Right atrium auricular region (tissue), 2 donors: Measurements from ENCODE around the gene SLC6A13. TPM values are rescaled to one million over a fixed set of nuclear protein-coding genes. Genes with fewer than 3 reads are reported as not detected.

ENCODE experiments used
- DNase-seq: peaks from one replicate; pipeline ENCODE4 v3.0.0-alpha.2; 2019; ENCODE audit warnings: low spot score
- H3K27ac ChIP-seq, 2 donors: fragments of 200-600 bp; sonication (generic); 1 replicate in 1 of 2; 2 replicates in 1 of 2; pipeline ENCODE4 v1.5.1; 2016 to 2019
- H3K27me3 ChIP-seq, 2 donors: fragments of 200-600 bp; sonication (generic); one replicate each; pipeline versions ENCODE4 v1.5.1 to v1.6.0; 2017 to 2019
- H3K36me3 ChIP-seq: fragments of 200-600 bp; sonication (generic); one replicate; pipeline ENCODE4 v1.5.1; 2016
- H3K4me1 ChIP-seq, 2 donors: fragments of 200-600 bp; sonication (generic); one replicate each; pipeline versions ENCODE4 v1.5.1 to v1.6.0; 2017 to 2019
- H3K4me3 ChIP-seq, 2 donors: fragments of 200-600 bp; sonication (generic); 1 replicate in 1 of 2; 2 replicates in 1 of 2; pipeline ENCODE4 v1.5.1; 2017 to 2019; ENCODE audit warnings: mild to moderate bottlenecking in 1 of 2, moderate library complexity in 1 of 2
- H3K9me3 ChIP-seq, 2 donors: fragments of 200-600 bp; sonication (generic); one replicate each; pipeline ENCODE4 v1.5.1; 2019
- total RNA-seq, 2 donors: library from RNA; depleted of rRNA; stranded (reverse); fragments of >200 nt; gene quantifications; one replicate each; pipeline ENCODE4 v1.1.0, GENCODE V29; 2016
- TF ChIP-seq, protein P1 (sequence below), 2 donors: fragments of 200-600 bp; sonication (generic); IDR thresholded peaks; one replicate each; pipeline ENCODE4 v1.5.1; 2019; ENCODE audit warnings: antibody characterized with exemption in 2 of 2

Gene SLC6A13
- total RNA-seq, 2 donors from 2014 or later, result 2.1 to 2.3 TPM

DNA sequence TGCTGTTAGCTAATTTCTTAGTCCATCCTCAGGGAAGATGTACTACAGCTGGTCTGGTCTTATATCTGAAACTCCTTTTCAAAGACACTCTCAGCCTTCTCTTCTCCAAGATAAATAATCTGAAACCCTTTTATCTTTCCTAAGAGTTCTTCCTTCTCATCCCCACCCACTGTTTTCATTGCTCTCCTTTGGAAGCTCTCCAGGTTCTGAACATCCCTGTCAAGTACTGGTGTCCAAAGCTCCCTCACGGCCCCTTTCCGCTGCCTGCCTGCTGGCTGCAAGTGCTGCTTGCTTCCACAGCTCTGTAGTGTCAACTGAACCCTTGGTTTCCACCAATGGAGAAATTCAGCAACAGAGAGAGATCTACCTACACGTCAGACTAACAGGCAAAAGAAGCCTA, 6.6 kb upstream of the SLC6A13 start:
- Histone ChIP-seq H3K4me1 (peaks cover 0 to 28% of the 10 kb centered on the region in 2 donors), H3K9me3 (no peaks in the 10 kb centered on the region), H3K27me3 (no peaks in the 10 kb centered on the region), H3K27ac (no peak overlapping the region), H3K4me3 (no peak overlapping the region), H3K36me3 (no peaks in the 10 kb centered on the region)
- no peak for DNase-seq
- TF ChIP-seq, protein P1, sequence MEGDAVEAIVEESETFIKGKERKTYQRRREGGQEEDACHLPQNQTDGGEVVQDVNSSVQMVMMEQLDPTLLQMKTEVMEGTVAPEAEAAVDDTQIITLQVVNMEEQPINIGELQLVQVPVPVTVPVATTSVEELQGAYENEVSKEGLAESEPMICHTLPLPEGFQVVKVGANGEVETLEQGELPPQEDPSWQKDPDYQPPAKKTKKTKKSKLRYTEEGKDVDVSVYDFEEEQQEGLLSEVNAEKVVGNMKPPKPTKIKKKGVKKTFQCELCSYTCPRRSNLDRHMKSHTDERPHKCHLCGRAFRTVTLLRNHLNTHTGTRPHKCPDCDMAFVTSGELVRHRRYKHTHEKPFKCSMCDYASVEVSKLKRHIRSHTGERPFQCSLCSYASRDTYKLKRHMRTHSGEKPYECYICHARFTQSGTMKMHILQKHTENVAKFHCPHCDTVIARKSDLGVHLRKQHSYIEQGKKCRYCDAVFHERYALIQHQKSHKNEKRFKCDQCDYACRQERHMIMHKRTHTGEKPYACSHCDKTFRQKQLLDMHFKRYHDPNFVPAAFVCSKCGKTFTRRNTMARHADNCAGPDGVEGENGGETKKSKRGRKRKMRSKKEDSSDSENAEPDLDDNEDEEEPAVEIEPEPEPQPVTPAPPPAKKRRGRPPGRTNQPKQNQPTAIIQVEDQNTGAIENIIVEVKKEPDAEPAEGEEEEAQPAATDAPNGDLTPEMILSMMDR (IDR thresholded peaks at IDR 0.05), result no peak

DNA sequence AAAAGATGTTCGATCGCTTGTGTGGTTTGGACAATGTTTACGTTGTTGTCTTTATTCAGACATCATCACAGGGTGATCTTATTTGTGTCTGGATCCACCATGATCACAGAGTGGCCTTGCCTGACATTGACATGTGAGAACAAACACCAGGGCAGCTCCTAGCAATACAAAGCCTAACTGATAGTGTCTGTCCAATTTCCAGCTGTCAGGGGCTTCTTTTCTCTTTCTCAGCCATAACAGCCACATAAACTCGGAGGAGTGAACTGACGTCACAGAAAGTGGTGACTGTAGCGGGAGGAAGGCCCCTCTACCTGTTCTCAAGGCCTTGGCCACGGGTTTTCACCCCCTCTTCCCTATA, 5.8 kb upstream of the SLC6A13 start:
- Histone ChIP-seq H3K4me1 (peaks cover 0 to 28% of the 10 kb centered on the region in 2 donors), H3K4me3 (no peak overlapping the region), H3K27me3 (no peaks in the 10 kb centered on the region), H3K36me3 (no peaks in the 10 kb centered on the region), H3K27ac (peak overlapping the region in 1 of 2 donors; percentile 24), H3K9me3 (no peaks in the 10 kb centered on the region)
- TF ChIP-seq, protein P1 (IDR thresholded peaks at IDR 0.05), result no peak
- no peak for DNase-seq

DNA sequence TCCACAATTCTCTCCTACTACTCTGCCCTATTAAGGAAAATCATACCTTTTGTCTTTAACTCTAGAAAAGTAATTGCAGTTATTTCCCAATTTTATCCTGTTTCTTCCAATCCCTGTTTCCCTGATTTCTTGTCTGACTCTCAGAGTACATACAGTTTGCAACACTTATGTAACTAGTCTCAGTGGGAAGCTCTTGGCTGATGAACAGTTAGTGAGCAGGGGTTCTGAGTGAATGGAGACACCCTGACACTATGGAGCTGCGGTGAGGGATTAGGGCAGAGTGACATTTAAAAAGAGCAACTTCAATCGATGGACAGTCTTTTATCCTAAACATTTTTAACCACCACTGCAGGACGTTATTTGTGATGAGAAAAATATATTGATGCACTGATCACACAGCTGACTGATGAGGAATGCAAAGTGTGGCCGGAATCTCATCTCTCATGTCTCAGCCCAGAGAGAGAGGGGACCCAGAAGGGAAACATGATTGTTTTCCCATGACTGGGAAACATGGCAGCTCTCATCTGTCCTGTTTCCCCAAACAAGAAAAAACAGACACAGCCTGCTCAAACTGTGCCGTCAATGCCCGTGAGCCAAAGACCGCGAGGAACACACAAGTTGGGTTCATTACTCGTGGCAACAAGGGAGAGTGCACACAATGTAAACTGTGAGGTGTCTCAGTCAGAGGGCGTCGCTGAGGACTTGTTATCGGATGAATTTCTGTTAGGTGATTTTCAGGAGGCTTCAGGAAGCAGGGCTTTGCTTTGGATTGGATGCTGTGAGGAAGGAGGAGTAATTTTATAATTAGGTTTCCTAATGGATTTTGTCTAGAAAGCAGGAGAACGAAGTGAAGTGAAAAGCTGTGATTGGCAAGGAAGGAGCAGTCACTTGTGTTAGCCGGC, 5.2 kb upstream of the SLC6A13 start:
- no peak for DNase-seq
- peaks cover 0 to 30% of the 10 kb centered on the region in 2 donors for H3K4me1 ChIP-seq
- H3K27ac ChIP-seq, result peak overlapping the region in 1 of 2 donors; percentile 24
- no peak overlapping the region for H3K4me3 ChIP-seq
- no peaks in the 10 kb centered on the region for H3K9me3 ChIP-seq
- no peaks in the 10 kb centered on the region for H3K36me3 ChIP-seq
- TF ChIP-seq, protein P1 (IDR thresholded peaks at IDR 0.05), result no peak
- H3K27me3 ChIP-seq, result no peaks in the 10 kb centered on the region

DNA sequence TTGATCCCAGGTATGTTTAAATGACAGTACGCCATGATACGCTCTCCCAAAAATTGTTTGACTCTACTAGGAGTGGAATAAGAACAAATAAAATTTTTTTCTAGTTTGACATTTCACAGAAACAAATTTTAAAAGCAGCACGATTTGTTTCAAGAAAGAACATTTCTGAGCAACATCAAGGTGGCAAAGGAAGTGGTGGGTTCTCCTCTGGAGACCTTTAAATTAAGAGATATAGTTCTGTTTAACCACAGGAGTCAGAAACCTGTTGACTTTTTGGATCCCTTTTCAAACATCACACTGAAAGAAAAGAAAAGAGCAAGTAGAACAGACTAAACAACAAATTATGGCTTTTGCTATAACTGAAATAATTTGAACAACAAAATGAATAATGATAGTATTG, 2.5 kb upstream of the SLC6A13 start:
- Histone ChIP-seq H3K27ac (no peak overlapping the region), H3K9me3 (no peaks in the 10 kb centered on the region), H3K27me3 (no peaks in the 10 kb centered on the region), H3K4me1 (peaks cover 0 to 33% of the 10 kb centered on the region in 2 donors), H3K36me3 (no peaks in the 10 kb centered on the region), H3K4me3 (no peak overlapping the region)
- DNase-seq, result no peak
- TF ChIP-seq, protein P1 (IDR thresholded peaks at IDR 0.05), result no peak

DNA sequence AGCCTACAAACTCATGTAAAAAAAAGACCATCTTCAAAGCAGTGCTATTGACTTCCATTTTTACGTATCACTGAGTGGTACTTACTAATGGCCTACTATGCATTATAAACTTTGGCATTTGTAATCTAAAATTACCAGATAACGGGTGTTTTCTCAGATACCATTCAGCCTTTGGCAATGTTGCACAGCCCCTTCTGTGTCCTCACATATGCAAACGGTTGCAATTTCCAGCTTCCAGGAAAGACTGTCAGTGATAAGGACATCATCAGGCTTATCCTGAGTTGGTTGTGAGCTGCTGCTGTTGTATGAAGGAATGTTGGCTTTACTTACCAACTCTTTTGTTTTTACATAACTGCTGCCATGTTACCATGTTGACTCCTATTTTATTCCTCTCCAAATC, 1.6 kb upstream of the SLC6A13 start:
- TF ChIP-seq, protein P1 (IDR thresholded peaks at IDR 0.05), result no peak
- Histone ChIP-seq H3K4me1 (peaks cover 0 to 28% of the 10 kb centered on the region in 2 donors), H3K27ac (no peak overlapping the region), H3K9me3 (no peaks in the 10 kb centered on the region), H3K4me3 (no peak overlapping the region), H3K36me3 (no peaks in the 10 kb centered on the region), H3K27me3 (no peaks in the 10 kb centered on the region)
- no peak for DNase-seq
